ENCODE results near the gene LINS1.

LINS1 gene

GRCh38 chr15:100570275-100570674 is 31.7 kb downstream of the LINS1 start:
- no peak for DNase-seq (ENCODE audit: low read depth)
- no peak overlapping the region for H3K4me3 ChIP-seq (ENCODE audit: low read depth, low read length)
- TF ChIP-seq, protein P1, sequence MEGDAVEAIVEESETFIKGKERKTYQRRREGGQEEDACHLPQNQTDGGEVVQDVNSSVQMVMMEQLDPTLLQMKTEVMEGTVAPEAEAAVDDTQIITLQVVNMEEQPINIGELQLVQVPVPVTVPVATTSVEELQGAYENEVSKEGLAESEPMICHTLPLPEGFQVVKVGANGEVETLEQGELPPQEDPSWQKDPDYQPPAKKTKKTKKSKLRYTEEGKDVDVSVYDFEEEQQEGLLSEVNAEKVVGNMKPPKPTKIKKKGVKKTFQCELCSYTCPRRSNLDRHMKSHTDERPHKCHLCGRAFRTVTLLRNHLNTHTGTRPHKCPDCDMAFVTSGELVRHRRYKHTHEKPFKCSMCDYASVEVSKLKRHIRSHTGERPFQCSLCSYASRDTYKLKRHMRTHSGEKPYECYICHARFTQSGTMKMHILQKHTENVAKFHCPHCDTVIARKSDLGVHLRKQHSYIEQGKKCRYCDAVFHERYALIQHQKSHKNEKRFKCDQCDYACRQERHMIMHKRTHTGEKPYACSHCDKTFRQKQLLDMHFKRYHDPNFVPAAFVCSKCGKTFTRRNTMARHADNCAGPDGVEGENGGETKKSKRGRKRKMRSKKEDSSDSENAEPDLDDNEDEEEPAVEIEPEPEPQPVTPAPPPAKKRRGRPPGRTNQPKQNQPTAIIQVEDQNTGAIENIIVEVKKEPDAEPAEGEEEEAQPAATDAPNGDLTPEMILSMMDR (IDR thresholded peaks at IDR 0.05; ENCODE audit: low read depth, low read length, missing control alignments): no peak
- in situ Hi-C loops (cut with HindIII; ENCODE audit: low sequenced_read_pairs): no loop called here

GRCh38 chr15:100569391-100569790 is 32.6 kb downstream of the LINS1 start:
- H3K4me3 ChIP-seq (ENCODE audit: low read depth, low read length): no peak overlapping the region
- TF ChIP-seq, protein P1 (IDR thresholded peaks at IDR 0.05; ENCODE audit: low read depth, low read length, missing control alignments): no peak
- DNase-seq (ENCODE audit: low read depth): no peak
- in situ Hi-C loops (cut with HindIII; ENCODE audit: low sequenced_read_pairs): no loop called here

DNA sequence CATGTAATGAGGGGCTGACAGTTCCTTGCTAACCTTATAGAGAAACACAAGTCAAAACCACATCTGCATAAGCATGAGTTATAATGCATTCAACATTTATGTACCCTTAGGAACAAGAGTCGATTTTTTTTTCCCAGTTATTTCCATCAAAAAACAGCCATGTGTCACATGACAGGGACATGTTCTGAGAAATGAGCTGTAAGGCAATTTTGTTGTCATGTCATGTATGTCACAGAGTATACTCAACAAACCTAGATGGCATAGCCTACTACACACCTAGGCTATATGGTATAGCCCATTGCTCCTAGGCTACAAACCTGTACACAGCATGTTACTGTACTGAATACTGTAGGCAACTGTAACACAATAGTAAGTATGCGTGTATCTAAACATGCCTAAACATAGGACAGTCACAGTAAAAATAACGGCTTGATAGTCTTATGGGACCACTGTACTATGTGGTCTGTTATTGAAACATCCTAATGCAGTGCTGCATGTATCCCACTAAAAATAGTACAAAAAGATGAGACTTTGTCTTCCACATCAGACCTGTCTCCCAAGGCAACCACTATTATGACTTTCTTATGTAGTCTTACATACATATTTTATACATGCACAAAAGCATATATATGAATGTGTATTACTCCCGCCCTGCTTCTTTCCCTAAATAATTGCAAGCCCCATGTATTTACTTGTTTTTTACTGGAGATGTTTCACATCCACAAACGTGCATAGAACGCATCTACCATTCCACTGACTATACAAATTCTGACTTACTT is 34.9 kb downstream of the LINS1 start:
- in situ Hi-C loops (cut with HindIII; ENCODE audit: low sequenced_read_pairs): no loop called here
- TF ChIP-seq, protein P1 (IDR thresholded peaks at IDR 0.05; ENCODE audit: low read depth, low read length, missing control alignments): no peak
- no peak overlapping the region for H3K4me3 ChIP-seq (ENCODE audit: low read depth, low read length)
- no peak for DNase-seq (ENCODE audit: low read depth)

DNA sequence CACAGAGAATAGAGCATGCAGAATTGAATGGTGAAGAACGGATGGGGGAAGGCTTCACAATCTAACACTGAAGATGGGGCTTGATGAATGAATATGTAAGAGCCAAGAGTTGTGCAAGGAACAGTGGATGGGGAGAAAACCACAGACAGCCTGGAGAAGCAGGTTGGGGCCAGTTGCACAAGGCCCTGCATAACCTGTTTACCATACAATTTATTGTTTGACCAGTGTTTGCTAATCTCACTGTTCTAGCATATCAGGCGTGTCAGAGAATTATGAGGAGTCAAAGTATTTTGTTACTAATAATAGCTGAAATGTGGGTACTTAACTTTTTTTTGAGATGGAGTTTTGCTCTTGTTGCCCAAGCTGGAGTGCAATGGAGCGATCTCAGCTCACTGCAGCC is 36.4 kb downstream of the LINS1 start:
- in situ Hi-C loops (cut with HindIII; ENCODE audit: low sequenced_read_pairs): no loop called here
- no peak overlapping the region for H3K4me3 ChIP-seq (ENCODE audit: low read depth, low read length)
- no peak for DNase-seq (ENCODE audit: low read depth)
- TF ChIP-seq, protein P1 (IDR thresholded peaks at IDR 0.05; ENCODE audit: low read depth, low read length, missing control alignments): no peak

DNA sequence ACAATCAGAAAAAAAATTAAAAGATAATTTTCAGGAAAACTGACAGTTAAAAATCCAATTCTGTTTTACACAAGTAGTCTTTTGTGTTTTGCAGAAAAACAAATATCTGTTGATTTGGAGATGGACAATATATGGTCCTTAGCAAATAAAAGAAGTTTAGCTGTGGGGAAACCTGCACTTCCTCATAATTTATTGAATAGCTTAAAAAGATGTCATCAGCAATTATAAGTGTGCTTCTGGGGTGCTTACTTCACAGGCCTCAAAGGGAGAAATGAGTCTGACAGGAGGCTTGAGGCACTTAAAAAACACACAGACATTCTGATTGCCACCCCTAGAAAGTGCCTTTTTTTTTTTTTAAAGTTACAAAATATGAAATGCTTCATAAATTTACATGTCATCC is 41.7 kb downstream of the LINS1 start:
- DNase-seq (ENCODE audit: low read depth): no peak
- TF ChIP-seq, protein P1 (IDR thresholded peaks at IDR 0.05; ENCODE audit: low read depth, low read length, missing control alignments): no peak
- in situ Hi-C loops (cut with HindIII; ENCODE audit: low sequenced_read_pairs): no loop called here
- no peak overlapping the region for H3K4me3 ChIP-seq (ENCODE audit: low read depth, low read length)

GRCh38 chr15:100559330-100559729 is 42.7 kb downstream of the LINS1 start:
- in situ Hi-C loops (cut with HindIII; ENCODE audit: low sequenced_read_pairs): no loop called here
- TF ChIP-seq, protein P1 (IDR thresholded peaks at IDR 0.05; ENCODE audit: low read depth, low read length, missing control alignments): no peak
- H3K4me3 ChIP-seq (ENCODE audit: low read depth, low read length): no peak overlapping the region
- no peak for DNase-seq (ENCODE audit: low read depth)

Measured in astrocyte of the cerebellum (primary cell).